HepG2 (cell line): ENCODE measurements around the gene MTM1. TPM values are rescaled to one million over a fixed set of nuclear protein-coding genes. Genes with fewer than 3 reads are reported as not detected.

Experiments
- ATAC-seq: fragments of 200-7000 bp; cut with Tn5 transposase; 3 replicates; pipeline ENCODE4 v1.9.1; 2020; ENCODE audit warnings: mild to moderate bottlenecking, moderate library complexity
- BruUV-seq: library from RNA; stranded (reverse); fragments of 400-500 nt; replicated peaks from 2 replicates; lab custom pipeline; 2021; lab: Mats Ljungman, UMichigan
- CTCF ChIA-PET: fragments of 300-600 bp; formaldehyde crosslinking; extraction: SDS; loops from one replicate; lab custom pipeline; 2021; ENCODE audit warnings: low total read pairs, inconsistent platforms, low intra/inter-chr PET ratio; lab: Yijun Ruan, JAX
- POLR2A ChIA-PET: fragments of 350-600 bp; sonication (Branson Sonifier 250); formaldehyde crosslinking; loops from one replicate; lab custom pipeline; 2020; ENCODE audit warnings: antibody characterized with exemption, inconsistent platforms; lab: Yijun Ruan, JAX
- DNase-seq: peaks from one replicate; pipeline ENCODE4 v3.0.0-alpha.2; 2015; ENCODE audit warnings: low spot score
- FAIRE-seq: peaks from 3 replicates; lab custom pipeline; 2011; peaks lifted over from hg19 to GRCh38; lab: Jason Lieb, UNC
- H2AFZ ChIP-seq: one replicate; pipeline ENCODE4 v1.6.1; 2011; ENCODE audit warnings: low read length, inconsistent platforms
- H3K27ac ChIP-seq: fragments of 300-600 bp; 3 replicates; pipeline ENCODE4 v1.8.0; 2011; ENCODE audit warnings: mixed run types, mild to moderate bottlenecking, mixed read lengths, low read length, inconsistent platforms; ENCODE audit not compliant: insufficient read depth; ENCODE audit errors: extremely low read length
- H3K27me3 ChIP-seq, 2 experiments: fragments of 200-600 bp in 1 of 2; 2 replicates in 1 of 2; 3 replicates in 1 of 2; pipeline versions ENCODE4 v1.6.0 to v1.8.0; 2011; ENCODE audit warnings: low read length in 2 of 2, mild to moderate bottlenecking in 2 of 2, moderate library complexity in 2 of 2, inconsistent platforms in 1 of 2; ENCODE audit not compliant: insufficient read depth in 2 of 2, control insufficient read depth in 1 of 2
- H3K36me3 ChIP-seq, 2 experiments: fragments of 200-600 bp in 1 of 2; replicated peaks in 1 of 2; 2 replicates in 1 of 2; 3 replicates in 1 of 2; pipeline versions ENCODE4 v1.5.1 to v1.8.0; 2011; ENCODE audit warnings: low read length in 2 of 2, inconsistent platforms in 1 of 2; ENCODE audit not compliant: insufficient read depth in 2 of 2, control insufficient read depth in 1 of 2
- H3K4me1 ChIP-seq: 2 replicates; pipeline ENCODE4 v1.5.1; 2012; ENCODE audit warnings: low read length, inconsistent platforms; ENCODE audit not compliant: insufficient read depth
- H3K4me2 ChIP-seq: 2 replicates; pipeline ENCODE4 v1.6.0; 2011; ENCODE audit warnings: low read depth, low read length, inconsistent platforms
- H3K4me3 ChIP-seq, 3 experiments: fragments of 200-600 bp in 1 of 3; sonication (generic), shearing (Covaris generic) in 1 of 3; replicated peaks in 1 of 3; 2 replicates each; pipeline ENCODE4 v1.5.1; 2011 to 2016; ENCODE audit warnings: low read length in 3 of 3, inconsistent platforms in 2 of 3, low read depth in 2 of 3, mild to moderate bottlenecking in 2 of 3, control low read depth in 1 of 3, mixed read lengths in 1 of 3; ENCODE audit not compliant: insufficient read depth in 1 of 3
- H3K79me2 ChIP-seq: one replicate; pipeline ENCODE4 v1.6.1; 2011; ENCODE audit warnings: low read length, inconsistent platforms; ENCODE audit not compliant: insufficient read depth
- H3K9ac ChIP-seq: 2 replicates; pipeline ENCODE4 v1.6.0; 2011; ENCODE audit warnings: mild to moderate bottlenecking, low read depth, low read length, inconsistent platforms; ENCODE audit not compliant: insufficient read depth
- H3K9me3 ChIP-seq: 2 replicates; pipeline ENCODE4 v1.5.1; 2012; ENCODE audit warnings: mild to moderate bottlenecking, low read length
- H4K20me1 ChIP-seq: 2 replicates; pipeline ENCODE4 v1.6.0; 2011; ENCODE audit warnings: inconsistent platforms, mild to moderate bottlenecking, low read length, moderate library complexity; ENCODE audit not compliant: insufficient read depth
- ISL2 ChIP-seq: sonication (generic); formaldehyde crosslinking; IDR thresholded peaks from 2 replicates; pipeline ENCODE4 v1.5.0; 2020; ENCODE audit warnings: missing genetic modification reagents
- POGZ ChIP-seq: sonication (generic); formaldehyde crosslinking; IDR thresholded peaks from 2 replicates; pipeline ENCODE4 v1.4.0; 2020; ENCODE audit warnings: mild to moderate bottlenecking, missing genetic modification reagents
- ZNF343 ChIP-seq: sonication (generic); formaldehyde crosslinking; IDR thresholded peaks from 2 replicates; pipeline ENCODE4 v1.4.0; 2020; ENCODE audit warnings: mild to moderate bottlenecking, missing genetic modification reagents
- WGBS: methylation state at CpG from one replicate; pipeline ENCODE4 v1.1.6; 2017; ENCODE audit warnings: low lambda C conversion rate; 5-methylcytosine and 5-hydroxymethylcytosine counted together
- in situ Hi-C: cut with HindIII; loops from 2 replicates; pipeline ENCODE4 v1.10.0; 2017; ENCODE audit warnings: low pct_unique_long_range_greater_than_20kb; ENCODE audit not compliant: extremely low pct_ligation_motif_present
- intact Hi-C: fragments of 100-400 bp; cut with micrococcal nuclease; formaldehyde crosslinking; loops from one replicate; pipeline ENCODE4 v1.10.0; 2022; ENCODE audit not compliant: unreplicated experiment
- polyA plus RNA-seq, 8 experiments: library from polyadenylated mRNA; depleted of rRNA in 3 of 8; stranded (reverse) in 7 of 8; unstranded in 1 of 8; fragments of >200 nt; fragmentation: Illumina TruSeq in 4 of 8; extraction: Trizol in 4 of 8; gene quantifications; 2 replicates each; pipeline versions ENCODE4 v1.2.1 to v1.2.3, GENCODE V29; 2011 to 2016; ENCODE audit warnings: low read depth in 4 of 8, missing spikeins in 1 of 8, mixed read lengths in 1 of 8; ENCODE audit not compliant: insufficient read depth in 1 of 8
- total RNA-seq, 5 experiments: library from RNA; depleted of rRNA; stranded (reverse); fragments of >200 nt; fragmentation: Illumina TruSeq; extraction: Trizol; gene quantifications; 2 replicates each; pipeline ENCODE4 v1.2.3, GENCODE V29; 2016; ENCODE audit warnings: low read depth in 1 of 5
- TF ChIP-seq, protein P1 (sequence below): sonication (generic); formaldehyde crosslinking; IDR thresholded peaks from 2 replicates; pipeline ENCODE4 v1.4.0; 2020; ENCODE audit warnings: missing genetic modification reagents

MTM1 gene
- total and polyA plus RNA-seq, 2 of the 13 experiments (the other 11 are each of a cell fraction or from before 2014, with no cell fraction given): 12.0 to 15.2 TPM

DNA sequence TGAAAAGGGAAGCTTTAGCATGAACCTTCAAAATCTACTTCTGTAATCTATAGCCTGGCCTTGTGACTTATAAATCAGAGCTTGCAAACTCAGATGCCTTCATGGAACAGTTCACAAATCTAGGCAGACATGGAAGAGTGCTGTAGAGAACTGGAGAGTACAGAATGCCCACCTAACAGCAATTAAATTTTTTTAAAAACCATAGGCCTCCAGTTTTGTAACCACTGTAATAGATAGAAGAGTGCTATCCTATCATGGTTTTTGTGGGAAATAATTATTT, 135.2 kb downstream of the MTM1 start:
- ChIA-PET CTCF (no interaction called here), POLR2A (no interaction called here)
- TF ChIP-seq, protein P1, sequence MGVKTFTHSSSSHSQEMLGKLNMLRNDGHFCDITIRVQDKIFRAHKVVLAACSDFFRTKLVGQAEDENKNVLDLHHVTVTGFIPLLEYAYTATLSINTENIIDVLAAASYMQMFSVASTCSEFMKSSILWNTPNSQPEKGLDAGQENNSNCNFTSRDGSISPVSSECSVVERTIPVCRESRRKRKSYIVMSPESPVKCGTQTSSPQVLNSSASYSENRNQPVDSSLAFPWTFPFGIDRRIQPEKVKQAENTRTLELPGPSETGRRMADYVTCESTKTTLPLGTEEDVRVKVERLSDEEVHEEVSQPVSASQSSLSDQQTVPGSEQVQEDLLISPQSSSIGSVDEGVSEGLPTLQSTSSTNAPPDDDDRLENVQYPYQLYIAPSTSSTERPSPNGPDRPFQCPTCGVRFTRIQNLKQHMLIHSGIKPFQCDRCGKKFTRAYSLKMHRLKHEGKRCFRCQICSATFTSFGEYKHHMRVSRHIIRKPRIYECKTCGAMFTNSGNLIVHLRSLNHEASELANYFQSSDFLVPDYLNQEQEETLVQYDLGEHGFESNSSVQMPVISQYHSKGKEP (CRISPR knock-in tag): no peak
- no peak for TF ChIP-seq ISL2 (CRISPR knock-in tag)
- TF ChIP-seq ZNF343 (CRISPR knock-in tag): no peak
- intact Hi-C loops: no loop called here
- Histone ChIP-seq H3K4me3 (no peak overlapping the region), H3K79me2 (no peaks in the 10 kb centered on the region), H3K9me3 (no peaks in the 10 kb centered on the region), H3K4me2 (no peak overlapping the region), H2AFZ (no peak overlapping the region), H3K27ac (no peak overlapping the region), H4K20me1 (no peaks in the 10 kb centered on the region), H3K27me3 (no peaks in the 10 kb centered on the region), H3K36me3 (no peaks in the 10 kb centered on the region; a peak in 2 of 5 replicates), H3K4me1 (no peaks in the 10 kb centered on the region), H3K9ac (no peak overlapping the region)
- BruUV-seq: no TSS peak
- DNase-seq: no peak
- in situ Hi-C loops: no loop called here
- no peak for ATAC-seq
- no peak for FAIRE-seq

DNA sequence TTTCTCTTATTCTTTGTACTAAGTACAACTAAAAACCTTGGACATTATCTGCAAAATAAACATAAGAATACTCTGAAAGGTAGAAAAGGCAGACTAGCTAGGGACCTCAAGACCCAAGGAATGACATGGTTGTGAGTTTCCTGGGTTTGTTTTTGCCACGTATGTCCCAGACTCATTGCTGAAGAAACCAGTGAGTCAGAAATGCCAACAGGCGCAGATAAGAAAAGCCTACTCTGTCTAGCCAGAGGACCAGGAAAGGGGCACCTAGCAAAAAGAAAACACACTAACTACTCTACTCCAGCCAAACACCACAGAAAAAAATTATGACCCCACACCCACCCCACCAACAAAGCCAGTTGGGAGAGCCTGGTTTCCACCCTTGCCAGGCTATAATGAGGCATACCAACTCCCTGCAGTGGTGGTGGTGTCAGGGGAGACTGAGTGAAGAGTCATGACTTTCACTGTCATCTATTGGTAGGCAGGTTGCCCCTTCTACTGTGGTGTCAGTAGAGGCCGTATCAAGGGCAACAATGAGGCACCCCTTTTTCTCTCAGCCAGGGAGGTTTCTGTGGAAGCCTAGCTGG, 135.7 kb downstream of the MTM1 start:
- no peaks in the 10 kb centered on the region for H4K20me1 ChIP-seq
- no peak overlapping the region for H3K27ac ChIP-seq
- H3K4me2 ChIP-seq: no peak overlapping the region
- no peaks in the 10 kb centered on the region for H3K9me3 ChIP-seq
- CTCF ChIA-PET: no interaction called here
- FAIRE-seq: no peak
- H3K79me2 ChIP-seq: no peaks in the 10 kb centered on the region
- H3K36me3 ChIP-seq: no peaks in the 10 kb centered on the region; a peak in 2 of 5 replicates
- 100% methylated on average over 2 of the region's 3 CpGs for WGBS
- H2AFZ ChIP-seq: no peak overlapping the region
- no peaks in the 10 kb centered on the region for H3K27me3 ChIP-seq
- no peak for ATAC-seq
- TF ChIP-seq POGZ: no peak
- DNase-seq: no peak
- no peak overlapping the region for H3K4me3 ChIP-seq
- POLR2A ChIA-PET: no interaction called here
- H3K9ac ChIP-seq: no peak overlapping the region
- in situ Hi-C loops: no loop called here
- H3K4me1 ChIP-seq: no peaks in the 10 kb centered on the region
- intact Hi-C loops: no loop called here
- BruUV-seq: no TSS peak
